ENCODE measurements around the gene EP300.

Gene EP300

DNA sequence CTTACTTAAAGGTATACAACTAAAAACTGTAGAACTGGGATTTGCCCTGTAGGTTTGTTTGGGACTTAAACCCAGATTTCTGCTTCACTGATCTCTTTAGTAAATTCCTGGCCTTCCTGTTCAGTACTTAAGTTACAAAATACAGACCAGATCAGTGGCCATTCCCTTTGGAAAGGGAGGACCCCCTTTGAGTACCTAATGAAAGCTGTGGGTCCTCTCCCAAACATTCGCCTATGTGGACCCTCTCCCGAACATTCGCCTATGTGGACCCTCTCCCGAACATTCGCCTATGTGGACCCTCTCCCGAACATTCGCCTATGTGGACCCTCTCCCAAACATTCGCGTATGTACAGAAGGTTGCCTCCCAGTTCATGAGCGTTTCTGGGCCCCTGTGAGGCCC, 123.0 kb downstream of the EP300 start:
- no peak for DNase-seq

DNA sequence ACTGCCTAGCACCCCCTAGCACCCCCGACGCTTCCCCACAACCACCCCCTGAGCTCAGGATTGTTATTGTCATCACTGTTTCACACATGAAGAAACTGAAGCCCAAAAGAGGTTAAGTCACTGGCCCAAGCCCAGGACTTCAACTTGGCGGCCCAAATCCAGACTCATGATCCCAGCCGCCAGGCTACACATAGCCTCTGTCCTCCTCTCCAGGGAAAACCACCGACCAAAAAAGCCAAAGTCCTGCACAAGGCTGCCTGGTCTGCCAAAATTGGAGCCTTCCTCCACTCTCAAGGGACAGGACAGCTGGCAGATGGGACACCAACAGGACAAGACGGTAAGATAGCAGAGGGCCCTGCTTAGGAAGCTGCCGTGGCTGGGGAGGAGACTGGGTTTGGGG, 123.5 kb downstream of the EP300 start:
- no peak for DNase-seq

DNA sequence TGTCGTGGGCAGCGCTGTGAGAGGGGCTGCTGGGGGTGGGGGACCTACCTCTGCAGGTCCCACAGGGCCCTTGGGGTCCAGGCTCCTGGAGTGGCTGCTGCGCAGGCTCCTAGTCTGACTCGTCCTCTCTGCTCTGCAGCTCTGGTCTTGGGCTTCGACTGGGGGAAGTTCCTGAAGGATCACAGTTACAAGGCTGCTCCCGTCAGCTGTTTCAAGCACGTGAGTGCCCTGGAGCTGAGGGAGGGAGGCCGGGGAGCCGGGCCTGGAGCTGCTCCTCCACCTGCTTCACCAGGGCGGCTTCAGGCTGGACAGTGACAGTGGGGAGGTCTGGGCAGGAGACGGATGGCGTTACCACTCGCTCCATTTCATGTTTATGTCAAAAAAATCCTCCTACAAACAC, 124.6 kb downstream of the EP300 start:
- DNase-seq: peak in 1 of 2 donors; percentile 7

DNA sequence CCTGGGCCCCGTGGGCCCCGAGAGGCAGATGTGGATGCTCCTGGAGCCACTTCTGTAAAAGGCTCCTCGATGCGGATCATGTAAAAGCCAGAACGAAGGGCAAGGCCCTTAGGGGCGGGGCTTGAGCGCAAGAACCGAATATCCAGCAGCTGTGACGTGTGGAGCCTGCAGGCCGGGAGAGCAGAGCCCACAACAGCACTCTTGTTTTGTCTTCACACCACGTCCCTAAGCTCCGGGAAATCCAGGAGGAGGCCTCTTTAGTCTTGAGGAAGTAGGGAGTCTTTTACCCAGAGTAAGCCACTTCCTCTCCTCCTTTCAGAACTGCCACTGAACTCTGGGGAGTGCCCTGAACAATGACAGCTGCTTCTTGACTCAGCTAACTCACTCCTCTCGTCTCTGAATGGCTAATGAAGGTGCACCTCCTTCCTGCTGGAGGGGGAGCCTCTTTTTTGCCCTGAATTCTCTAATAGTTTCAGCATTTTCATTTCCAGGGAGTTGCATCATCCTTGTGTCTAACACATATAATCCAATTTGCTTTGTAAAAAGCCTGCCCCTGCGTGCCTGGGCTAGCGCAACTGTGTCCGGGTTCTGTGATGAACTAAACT, 125.3 kb downstream of the EP300 start:
- DNase-seq: peak; percentile 85 to 93

DNA sequence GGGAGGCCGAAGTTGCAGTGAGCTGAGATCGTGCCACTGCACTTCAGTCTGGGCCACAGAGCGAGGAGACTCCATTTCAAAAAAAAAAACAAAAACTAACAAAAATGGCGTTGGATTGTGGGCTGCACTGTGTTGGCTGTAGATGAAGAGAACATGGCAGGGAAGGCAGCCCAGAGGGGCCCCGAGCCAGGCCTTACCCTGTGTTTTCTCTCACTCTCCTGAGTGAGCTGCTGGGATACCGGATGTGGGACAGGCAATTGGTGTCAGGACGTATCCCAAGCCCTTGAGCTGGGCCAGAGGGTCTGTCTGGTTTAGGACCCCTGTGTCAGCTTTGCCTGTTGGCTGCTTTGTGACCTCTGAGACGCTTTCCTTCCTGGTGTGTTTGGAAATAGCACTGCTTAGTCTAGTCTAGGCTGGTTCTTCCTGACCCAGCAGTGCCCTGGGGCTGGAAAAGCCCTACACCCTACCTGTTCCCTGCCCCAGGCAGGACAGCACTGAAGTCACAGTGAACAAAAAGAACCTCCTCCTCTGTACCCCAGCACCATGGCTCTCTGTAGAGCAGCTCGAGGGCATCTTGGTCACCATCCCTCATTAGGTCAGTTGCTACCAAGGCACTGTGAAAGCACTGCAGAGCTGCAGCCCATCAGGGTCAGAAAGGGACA, 130.6 kb downstream of the EP300 start:
- DNase-seq: no peak

DNA sequence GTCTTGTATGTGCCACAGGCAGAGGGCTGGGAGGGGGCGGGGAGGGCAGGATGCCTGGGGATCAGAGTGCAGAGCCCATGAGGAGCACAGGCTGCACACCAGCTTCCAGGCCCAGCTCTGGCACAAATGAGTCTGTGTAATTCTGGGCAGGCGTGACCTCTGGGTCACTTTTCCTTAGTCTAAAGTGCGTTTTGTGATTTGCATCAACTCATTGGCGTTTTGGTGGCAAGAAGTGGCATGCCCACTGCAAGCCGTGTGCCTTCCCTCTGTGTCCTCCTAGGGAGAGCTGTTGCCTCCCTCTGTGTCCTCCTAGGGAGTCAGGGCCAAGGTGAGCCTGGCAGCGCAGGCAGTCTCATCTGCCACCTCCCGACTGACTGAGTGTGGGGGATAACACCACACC, 131.1 kb downstream of the EP300 start:
- no peak for DNase-seq

DNA sequence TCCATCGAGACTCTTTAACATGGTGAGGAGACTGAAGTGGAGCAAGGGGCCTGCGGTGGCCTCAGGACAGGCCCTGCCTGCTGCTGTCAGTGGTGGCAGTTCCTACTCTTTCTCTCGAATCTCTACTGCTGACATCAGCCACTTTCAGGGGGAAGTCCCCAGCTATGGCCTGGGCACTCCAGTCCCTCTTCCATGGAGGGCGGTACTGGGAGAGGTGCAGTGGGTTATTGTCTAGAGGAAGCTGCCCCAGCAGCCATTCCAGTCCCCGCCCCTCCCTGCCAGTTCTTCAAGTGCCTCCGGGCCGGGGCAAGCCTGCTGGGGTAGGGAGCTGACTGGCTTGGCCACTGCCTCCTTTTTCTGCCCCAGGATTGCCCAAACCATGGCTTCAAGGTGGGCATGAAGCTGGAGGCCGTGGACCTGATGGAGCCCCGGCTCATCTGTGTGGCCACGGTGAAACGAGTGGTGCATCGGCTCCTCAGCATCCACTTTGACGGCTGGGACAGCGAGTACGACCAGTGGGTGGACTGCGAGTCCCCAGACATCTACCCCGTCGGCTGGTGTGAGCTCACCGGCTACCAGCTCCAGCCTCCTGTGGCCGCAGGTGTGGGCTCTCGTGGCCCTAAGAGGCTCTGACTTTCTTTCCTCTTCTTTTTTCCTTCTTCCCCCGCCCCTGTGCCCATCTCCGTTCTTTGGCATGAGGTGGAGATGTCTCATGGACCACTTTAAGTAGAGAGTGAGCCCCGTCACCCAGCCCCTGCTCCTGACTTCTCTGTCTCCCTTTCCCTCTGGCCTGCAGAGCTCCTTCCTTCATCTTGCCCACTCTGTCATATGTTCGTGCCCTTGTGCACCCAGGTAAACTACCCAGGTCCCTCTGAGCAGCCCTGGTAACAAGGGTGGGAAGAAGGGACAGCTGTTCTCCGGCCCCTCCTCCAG, 134.6 kb downstream of the EP300 start:
- DNase-seq: peak; percentile 20 to 50

DNA sequence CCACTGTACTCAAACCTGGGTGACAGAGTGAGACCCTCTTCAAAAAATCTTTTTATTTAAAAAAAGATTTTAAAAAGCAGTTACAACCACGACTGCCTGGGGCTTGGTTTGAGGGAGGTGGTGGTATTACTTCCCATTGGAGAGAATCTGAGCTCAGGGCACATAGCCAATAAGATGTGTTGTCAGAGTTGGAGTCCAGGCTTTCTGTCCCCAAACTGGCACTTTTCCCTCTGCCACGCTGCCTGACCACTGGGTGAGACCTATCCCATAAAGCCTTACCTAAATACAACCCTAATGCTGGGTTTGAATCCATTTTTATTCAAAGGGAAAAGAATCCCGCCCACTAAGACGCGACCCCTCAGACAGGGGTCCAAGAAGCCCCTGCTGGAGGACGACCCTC, 136.8 kb downstream of the EP300 start:
- no peak for DNase-seq
